Measurements from ENCODE around the gene CXXC5.

DNA sequence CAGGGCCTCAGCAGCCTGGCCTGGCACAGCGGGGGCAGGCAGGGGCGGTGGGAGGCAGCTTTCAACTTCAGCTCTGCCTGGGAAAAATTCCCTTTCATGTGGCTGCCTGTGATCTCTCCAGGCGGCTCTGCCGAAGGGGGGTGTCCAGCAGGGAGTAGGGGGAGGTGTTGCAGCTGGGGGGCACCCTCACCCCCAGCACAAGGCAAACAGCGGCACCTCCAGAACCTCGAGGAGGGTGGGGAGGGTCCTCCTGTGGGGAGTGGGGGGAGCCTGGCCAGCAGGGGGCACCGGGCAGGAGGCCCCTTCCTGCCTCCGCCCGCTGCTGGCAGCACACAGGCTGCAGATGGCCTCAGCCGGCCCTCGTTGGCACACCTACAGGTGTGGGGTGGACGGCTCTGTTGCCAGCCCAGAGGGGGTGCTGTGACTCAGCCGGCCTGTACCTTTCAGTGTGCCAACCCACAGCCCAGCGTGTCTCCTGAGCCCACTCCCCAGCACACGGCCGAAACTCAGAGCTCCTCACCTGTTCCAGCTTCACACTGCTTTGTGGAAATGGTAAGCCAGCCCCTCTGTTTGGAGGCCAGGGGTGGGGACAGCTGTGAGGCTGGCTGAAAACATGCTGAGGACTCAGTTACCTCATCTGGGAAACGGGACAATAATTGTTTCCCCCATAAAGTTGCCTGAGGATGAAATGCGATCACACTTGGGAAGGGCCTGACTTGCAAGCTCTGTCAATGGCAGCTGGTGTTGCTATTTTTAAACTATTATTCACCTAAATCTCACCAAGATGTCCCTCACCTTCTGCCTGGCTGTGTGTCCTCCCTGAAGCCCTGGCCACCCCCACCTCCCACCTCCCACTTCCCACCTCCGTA, 37.0 kb downstream of the CXXC5 start:
- TF ChIP-seq EZH2phosphoT487 (IDR thresholded peaks at IDR 0.05) (no peak), EZH2 (IDR thresholded peaks at IDR 0.05) (no peak)
